HG03045 (cell line): Measurements from ENCODE around the gene GLB1L.
"Not testable (repeated sequence)": the region's sequence is repeated elsewhere in the genome, so short reads cannot be mapped to it uniquely, and the experiment has no call there.

Experiments used
- ATAC-seq: cut with Tn5 transposase; IDR thresholded peaks from one replicate; pipeline ENCODE4 v1.9.1; 2021; ENCODE audit warnings: mild to moderate bottlenecking, moderate library complexity; ENCODE audit not compliant: unreplicated experiment

Gene GLB1L

DNA sequence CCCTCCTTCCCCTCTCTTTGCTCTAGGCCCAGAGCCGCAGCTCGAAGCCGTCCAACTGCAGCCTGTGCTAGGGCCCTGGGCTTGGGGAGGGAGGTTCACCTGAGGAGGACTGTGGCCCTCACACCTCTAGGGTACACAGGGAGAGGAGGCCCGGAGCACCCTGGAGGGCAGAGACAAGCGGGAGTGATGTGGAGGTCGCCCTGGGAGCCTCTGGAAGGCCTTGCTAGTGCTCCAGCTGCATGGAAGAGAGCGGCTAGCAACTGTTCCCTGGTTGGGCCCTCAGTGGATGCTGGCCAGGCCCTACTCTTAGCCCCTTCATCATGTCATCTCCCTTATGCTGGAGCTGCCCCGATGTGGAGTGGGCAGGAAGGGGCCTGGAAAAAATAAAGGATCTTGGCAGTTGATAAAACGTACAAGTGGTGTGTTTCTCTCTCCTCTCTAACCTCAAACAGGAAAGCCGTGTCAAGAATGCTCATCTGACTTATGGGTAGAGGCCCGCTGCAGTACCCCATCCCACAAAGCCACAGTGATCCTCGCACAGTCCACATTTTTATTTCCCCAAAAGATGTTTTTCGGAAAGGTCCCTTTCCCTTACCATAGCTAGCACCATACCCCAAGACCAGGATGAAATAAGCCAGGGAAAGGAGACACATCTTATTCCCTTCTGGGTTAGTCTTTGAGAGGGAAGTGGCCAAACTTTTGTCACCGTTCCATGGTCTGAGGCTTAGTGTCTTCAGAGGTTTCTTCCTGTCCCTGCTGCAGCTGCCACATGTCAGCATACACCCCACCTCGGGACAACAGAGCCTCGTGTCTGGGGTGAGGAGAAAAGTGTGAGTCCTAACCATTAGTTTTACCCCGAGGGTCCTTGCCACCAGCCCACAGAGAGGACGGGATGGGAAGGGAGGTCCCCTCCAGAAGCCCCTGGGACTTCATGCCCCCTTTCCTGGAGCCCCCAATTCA, 35.7 kb downstream of the GLB1L start:
- no peak for ATAC-seq

DNA sequence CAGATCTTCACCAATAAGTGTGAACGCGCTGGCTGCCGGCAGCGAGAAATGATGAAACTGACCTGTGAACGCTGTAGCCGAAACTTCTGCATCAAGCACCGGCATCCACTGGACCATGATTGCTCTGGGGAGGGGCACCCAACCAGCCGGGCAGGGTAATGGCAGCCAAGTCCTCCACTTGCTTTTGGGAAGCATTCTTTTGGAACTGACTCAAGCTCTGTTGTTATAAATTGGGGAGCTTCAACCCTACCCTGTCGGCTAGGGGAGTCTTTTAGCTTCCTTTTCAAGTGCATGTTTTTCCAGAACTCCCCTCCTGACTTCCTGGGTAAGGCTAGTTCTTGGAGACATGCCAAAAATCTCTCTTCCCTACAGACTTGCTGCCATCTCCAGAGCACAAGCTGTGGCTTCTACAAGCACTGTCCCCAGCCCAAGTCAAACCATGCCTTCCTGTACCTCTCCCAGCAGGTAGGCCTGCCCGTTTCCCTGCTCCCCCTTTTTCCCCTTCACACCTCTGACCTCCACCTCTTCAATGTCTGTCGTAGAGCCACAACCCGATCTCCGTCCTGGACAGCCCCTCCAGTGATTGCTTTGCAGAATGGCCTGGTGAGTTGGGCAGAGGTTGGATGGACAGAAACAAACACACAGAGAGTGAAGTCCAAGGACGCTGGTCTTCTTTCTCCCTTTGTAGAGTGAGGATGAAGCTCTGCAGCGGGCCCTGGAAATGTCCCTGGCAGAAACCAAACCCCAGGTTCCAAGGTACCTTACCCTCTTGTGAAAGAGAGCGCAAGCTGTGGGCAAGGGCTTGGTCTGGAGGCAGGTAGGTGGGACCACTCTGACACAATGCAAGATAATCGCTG, 37.1 kb downstream of the GLB1L start:
- no peak for ATAC-seq

DNA sequence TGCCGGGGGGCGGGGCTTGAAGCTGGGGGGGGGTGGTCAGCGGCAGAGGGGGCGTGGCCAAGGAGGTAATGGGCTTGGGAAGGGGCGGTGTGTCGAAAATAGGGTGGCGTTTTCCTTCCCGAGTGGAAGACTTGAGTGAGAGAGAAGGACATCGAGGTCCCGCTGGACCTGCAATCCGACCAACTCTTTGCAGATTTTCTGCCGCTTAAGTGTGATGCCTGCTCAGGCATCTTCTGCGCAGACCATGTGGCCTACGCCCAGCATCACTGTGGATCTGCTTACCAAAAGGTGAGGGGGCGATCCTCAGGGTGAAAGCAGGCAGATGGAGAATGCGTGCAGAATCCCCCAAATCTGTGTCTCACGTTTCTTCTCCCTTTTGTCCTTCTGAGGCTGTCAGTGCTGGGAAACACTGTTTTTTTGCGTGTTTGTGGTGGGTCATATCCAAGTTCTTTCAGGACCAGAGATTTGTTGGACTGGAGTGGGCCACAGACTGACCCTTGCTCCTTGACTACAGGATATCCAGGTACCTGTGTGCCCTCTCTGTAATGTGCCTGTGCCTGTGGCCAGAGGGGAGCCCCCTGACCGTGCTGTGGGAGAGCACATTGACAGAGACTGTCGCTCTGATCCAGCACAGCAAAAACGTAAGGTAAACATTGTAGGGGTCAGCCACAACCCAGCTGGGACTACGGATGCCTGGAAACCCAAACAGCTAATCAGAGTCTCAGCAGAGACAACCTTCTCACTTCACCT, 37.9 kb downstream of the GLB1L start:
- no peak for ATAC-seq

DNA sequence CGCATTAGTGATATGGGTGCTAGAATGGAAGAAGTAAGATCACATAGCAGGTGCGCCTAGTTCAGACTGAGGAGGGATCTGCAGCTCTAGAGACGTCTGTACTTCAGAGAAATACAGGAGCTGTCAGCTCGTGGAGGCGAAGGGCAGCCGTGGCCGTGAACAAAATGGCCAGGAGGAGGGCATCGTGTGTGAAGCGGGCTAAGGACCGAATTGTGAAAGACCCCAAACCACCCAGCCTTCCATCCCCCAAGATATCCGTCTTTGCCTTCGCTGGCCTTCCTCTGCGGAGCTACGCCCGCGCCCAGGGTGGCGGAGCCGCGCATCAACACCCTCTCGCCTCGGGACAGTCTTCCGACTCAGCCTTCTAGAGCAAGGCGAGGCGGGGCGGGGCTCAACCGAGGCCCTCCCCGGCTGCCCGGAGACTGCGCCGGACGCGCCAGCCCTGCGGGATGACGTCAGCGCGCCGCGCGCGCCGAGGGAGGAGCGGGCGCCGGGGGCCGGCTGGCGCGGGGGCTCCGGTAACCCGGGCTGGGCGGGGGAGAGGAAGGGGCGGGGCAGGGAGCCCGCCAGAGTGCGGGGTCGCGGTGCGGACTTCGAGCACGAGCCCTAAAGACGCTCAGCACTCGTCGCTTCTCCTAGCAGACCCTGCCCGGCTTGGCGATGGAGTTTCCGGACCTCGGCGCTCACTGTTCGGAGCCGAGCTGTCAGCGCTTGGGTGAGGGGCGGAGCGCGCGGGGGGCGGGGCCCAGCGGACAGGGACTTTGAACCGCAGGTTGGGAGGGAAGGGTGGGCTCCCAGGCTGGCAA, 38.7 kb downstream of the GLB1L start, which contains the start of gene ZFAND2B:
Gene ZFAND2B (plus strand): TSS at position 455 of the 806 bp plus-strand sequence. CDS start 206 bp downstream, at position 661.
- ATAC-seq: peak; percentile 96

DNA sequence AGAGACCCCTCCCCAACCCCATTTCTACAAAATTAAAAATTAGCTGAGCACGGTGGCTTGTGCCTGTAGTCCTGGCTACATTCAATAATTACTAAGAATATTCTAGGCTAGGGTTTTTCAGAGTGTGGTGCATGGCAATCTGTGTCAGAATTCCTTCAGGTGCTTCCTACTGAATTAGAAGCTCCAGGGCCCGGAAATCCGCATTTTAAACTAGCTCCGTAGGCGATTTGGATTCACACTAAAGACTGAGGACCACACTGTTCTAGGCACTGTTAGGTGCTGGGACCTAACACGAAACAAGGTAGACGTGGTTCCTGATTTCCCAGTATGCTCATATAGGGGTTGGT, 39.3 kb downstream of the GLB1L start:
- no peak for ATAC-seq

DNA sequence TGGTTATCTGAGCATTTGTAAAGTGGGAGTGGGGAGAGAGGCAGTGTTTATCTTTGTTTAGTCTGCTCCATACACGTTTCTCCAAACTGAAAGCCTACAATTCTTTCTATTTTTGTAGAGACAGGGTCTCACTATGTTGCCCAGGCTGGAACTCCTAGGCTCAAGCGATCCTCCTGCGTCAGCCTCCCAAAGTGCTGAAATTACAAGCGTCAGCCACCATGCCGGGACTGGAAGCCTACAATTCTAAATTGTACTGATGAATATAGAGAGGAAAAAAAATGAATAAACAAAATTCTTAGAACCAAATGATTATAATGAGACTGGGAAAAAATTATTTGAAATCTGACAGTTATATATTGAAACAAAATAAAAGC, 40.1 kb downstream of the GLB1L start:
- no peak for ATAC-seq

DNA sequence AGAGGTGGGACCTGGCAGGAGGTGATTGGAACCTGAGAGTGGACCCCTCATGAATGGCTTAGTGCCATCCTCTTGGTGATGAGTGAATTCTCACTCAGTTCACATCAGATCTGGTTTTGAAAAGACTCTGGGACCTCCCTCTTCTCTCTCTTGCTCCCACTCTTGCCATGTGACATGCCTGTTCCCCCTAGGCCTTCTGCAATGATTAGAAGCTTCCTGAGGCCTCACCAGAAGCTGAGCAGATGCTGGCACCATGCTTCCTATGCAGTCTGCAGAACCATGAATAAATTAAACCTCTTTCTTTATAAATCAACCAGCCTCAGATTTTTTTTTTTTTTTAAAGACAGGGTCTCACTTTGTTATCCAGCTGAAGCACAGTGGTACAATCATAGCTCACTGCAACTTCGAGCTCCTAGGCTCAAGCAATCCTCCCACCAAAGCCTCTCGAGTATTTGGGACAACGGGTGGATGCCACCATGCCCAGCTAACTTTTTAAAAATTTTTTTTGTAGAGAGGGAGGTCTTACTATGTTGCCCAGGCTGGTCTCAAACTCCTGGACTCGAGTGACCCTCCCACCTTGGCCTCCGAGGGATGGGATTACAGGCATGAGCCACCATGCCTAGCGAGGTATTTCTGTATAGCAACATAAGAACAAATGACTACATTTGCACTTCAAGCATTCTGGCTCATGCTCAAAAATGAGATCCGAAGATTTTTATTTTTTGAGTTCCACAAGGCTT, 40.6 kb downstream of the GLB1L start:
- no peak for ATAC-seq

DNA sequence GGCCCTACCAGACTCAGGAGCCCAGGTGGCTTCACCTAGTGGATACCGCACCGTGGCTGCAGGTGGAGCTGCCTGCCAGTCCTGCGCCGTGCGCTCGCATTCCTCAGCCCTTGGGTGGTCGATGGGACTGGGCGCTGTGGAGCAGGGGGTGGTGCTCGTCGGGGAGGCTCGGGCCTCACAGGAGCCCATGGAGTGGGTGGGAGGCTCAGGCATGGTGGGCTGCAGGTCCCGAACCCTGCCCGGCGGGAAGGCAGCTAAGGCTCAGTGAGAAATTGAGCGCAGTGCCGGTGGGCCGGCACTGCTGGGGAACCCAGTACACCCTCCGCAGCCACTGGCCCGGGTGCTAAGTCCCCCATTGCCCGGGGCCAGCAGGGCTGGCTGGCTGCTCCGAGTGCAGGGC, 43.9 kb downstream of the GLB1L start:
- not testable (repeated sequence) for ATAC-seq

DNA sequence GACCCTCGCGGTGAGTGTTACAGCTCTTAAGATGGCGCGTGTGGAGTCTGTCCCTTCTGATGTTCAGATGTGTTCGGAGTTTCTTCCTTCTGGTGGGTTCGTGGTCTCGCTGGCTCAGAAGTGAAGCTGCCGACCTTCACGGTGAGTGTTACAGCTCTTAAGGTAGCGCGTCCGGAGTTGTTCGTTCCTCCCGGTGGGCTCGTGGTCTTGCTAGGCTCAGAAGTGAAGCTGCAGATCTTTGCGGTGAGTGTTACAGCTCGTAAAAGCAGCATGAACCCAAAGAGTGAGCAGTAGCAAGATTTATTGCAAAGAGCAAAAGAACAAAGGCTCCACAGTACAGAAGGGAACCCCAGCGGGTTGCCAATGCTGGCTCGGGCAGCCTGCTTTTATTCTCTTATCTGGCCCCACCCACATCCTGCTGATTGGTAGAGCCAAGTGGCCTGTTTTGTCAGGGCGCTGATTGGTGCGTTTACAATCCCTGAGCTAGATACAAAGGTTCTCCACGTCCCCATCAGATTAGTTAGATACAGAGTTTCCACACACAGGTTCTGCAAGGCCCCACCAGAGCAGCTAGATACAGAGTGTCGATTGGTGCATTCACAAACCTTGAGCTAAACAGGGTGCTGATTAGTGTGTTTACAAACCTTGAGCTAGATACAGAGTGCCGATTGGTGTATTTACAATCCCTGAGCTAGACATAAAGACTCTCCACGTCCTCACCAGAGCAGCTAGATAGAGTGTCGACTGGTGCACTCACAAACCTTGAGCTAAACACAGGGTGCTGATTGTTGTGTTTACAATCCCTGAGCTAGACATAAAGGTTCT, 44.5 kb downstream of the GLB1L start:
- not testable (repeated sequence) for ATAC-seq

DNA sequence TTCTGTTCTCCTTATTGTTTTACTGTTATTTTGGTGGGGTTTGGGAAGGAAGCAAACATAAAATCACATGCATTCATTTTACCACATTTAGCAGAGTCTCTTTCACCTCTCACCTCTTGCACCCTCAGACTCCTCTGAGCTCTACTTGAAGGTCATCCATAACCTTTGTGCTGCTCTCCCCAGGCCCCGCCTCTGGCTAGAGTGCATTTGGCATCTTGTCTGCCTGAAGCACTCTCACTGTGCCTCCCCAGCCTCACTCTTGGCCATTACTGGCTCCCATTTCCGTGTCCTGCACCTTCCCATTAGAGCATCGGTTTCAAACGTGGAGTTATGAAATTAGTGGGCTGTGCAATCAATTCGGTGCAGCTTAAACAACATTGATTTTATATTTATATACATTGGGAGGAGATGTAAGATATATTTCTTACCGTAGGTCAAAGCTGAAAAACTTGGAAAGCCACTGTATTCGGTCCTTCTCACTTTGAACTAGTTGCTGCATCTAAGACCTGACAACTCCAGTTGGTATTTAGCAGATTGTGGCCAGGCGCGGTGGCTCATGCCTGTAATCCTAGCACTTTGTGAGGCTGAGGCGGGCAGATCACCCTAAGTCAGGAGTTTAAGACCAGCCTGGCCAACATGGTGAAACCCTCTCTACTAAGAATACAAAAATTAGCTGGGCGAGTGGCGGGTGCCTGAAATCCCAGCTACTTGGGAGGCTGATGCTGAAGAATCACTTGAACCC, 45.6 kb downstream of the GLB1L start:
- no peak for ATAC-seq

DNA sequence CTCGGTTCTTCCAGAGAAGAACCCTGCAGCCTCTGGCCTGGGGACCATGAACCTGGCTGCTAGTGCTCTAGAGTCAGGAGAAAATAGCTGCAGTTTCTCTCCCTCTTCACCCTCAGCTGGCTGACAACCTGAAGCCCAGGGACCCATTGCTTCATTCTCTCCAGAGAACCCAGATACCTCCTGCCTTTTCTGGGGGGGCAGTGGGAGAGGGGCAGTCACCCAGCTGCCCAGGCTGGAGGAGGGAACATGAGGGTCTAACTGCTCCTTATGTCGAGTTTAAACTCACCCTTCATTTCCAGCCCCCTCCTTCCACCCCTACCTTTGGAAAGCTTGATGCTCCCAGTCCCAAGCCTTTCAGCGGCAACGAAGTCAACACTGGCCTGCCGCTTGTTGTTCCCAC, 46.3 kb downstream of the GLB1L start:
- ATAC-seq: no peak

DNA sequence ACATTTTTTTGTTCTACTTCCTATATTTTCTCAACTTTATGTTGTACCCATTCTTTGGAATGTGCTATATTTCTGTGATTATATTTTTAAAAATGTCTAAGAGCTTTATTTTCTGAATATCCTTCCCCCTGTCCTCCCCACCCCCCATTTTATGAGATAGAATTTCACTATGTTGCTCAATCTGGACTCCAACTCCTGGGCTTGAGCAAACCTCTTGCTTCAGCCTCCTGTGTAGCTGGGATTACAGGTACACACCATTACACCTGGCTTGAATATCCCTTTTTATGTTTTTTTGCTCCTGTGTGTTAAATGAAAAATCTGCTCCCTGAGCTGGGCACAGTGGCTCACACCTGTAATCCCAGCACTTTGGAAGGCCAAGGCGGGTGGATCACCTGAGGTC, 47.9 kb downstream of the GLB1L start:
- no peak for ATAC-seq

DNA sequence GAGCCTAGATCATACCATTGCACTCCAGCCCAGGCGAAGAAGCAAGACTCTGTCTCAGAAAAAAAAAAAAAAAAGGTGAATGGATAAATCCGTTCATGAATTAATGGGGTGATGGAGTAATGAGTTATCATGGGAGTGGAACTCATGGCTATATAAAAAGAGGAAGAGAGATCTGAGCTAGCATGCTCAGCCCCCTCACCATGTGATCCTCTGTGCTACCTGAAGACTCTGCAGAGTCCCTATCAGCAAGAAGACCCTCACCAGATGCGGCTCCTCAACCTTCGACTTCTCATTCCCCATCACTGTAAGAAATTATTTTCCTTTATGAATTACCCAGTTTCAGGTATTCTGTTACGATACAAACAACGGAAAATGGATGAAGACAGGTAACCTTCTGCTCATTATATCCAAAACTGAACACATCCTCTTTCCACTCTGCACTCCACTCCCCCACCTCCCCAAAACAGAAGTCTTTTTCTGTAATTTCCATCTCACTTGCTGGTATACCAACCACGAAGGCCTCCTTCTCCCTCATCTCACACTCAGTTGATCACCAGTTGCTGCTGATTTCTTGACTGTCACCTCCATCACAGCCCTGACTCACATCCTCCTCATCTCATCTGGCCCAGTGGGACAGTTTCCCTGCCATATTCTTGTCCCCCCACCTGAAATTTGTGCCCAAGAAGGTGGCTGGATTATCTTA, 58.3 kb downstream of the GLB1L start:
- no peak for ATAC-seq
